GM18511 (cell line): ENCODE data around the gene PCDHGC5.

ENCODE experiments used
- ATAC-seq: cut with Tn5 transposase; IDR thresholded peaks from one replicate; pipeline ENCODE4 v1.9.1; 2021; ENCODE audit warnings: mild to moderate bottlenecking, moderate library complexity; ENCODE audit not compliant: unreplicated experiment

The PCDHGC5 gene

GRCh38 chr5:141528291-141528984 is 39.6 kb downstream of the PCDHGC5 start:
- ATAC-seq = no peak

GRCh38 chr5:141529002-141529401 is 40.1 kb downstream of the PCDHGC5 start:
- peak; percentile 39 for ATAC-seq

GRCh38 chr5:141529873-141530272 is 41.0 kb downstream of the PCDHGC5 start:
- ATAC-seq = peak; percentile 51

- no peak for ATAC-seq
Measured at GRCh38 chr5:141532726-141533125, 43.8 kb downstream of the PCDHGC5 start.

- no peak for ATAC-seq
Measured at GRCh38 chr5:141533897-141534296, 45.0 kb downstream of the PCDHGC5 start.

- ATAC-seq = no peak
Measured at GRCh38 chr5:141534492-141535213, 45.8 kb downstream of the PCDHGC5 start.
